GM18511 (cell line): ENCODE data around the gene MAP3K21.

ENCODE experiments used
- ATAC-seq: cut with Tn5 transposase; IDR thresholded peaks from one replicate; pipeline ENCODE4 v1.9.1; 2021; ENCODE audit warnings: mild to moderate bottlenecking, moderate library complexity; ENCODE audit not compliant: unreplicated experiment

The MAP3K21 gene

GRCh38 chr1:233357595-233358397, 30.3 kb downstream of the MAP3K21 start:
- no peak for ATAC-seq

GRCh38 chr1:233359431-233359830, 31.9 kb downstream of the MAP3K21 start:
- ATAC-seq: no peak

- no peak for ATAC-seq
Measured at GRCh38 chr1:233359905-233360304, 32.4 kb downstream of the MAP3K21 start.

- ATAC-seq: no peak
Measured at GRCh38 chr1:233360525-233361102, 33.1 kb downstream of the MAP3K21 start.

GRCh38 chr1:233361876-233362275, 34.4 kb downstream of the MAP3K21 start:
- no peak for ATAC-seq

GRCh38 chr1:233362743-233363142, 35.2 kb downstream of the MAP3K21 start:
- no peak for ATAC-seq

GRCh38 chr1:233364026-233364425, 36.5 kb downstream of the MAP3K21 start:
- no peak for ATAC-seq

GRCh38 chr1:233364695-233365539, 37.4 kb downstream of the MAP3K21 start:
- no peak for ATAC-seq

- no peak for ATAC-seq
Measured at GRCh38 chr1:233366575-233366974, 39.1 kb downstream of the MAP3K21 start.

GRCh38 chr1:233367057-233367803, 39.7 kb downstream of the MAP3K21 start:
- no peak for ATAC-seq

GRCh38 chr1:233368106-233368788, 40.7 kb downstream of the MAP3K21 start:
- ATAC-seq: no peak

- ATAC-seq: no peak
Measured at GRCh38 chr1:233368789-233369130, 41.2 kb downstream of the MAP3K21 start.

- ATAC-seq: no peak
Measured at GRCh38 chr1:233372218-233373120, 44.9 kb downstream of the MAP3K21 start.

GRCh38 chr1:233373226-233373625, 45.7 kb downstream of the MAP3K21 start:
- ATAC-seq: no peak

GRCh38 chr1:233375653-233376052, 48.1 kb downstream of the MAP3K21 start:
- no peak for ATAC-seq

- no peak for ATAC-seq
Measured at GRCh38 chr1:233376382-233377110, 49.0 kb downstream of the MAP3K21 start.

GRCh38 chr1:233379869-233380438, 52.4 kb downstream of the MAP3K21 start:
- ATAC-seq: peak; percentile 83

GRCh38 chr1:233381806-233382205, 54.3 kb downstream of the MAP3K21 start:
- no peak for ATAC-seq
